HFF-Myc (cell line): Measurements from ENCODE around the gene FAM227B.
"Not testable (repeated sequence)": the region's sequence is repeated elsewhere in the genome, so short reads cannot be mapped to it uniquely, and the experiment has no call there.

Experiments
- DNase-seq: peaks from one replicate; pipeline ENCODE4 v3.0.0-alpha.2; 2011; ENCODE audit warnings: low read depth; ENCODE audit errors: extremely low read depth
- H3K4me3 ChIP-seq: replicated peaks from 2 replicates; pipeline ENCODE4 v1.5.1; 2011; ENCODE audit warnings: low read depth, mild to moderate bottlenecking, control low read depth, low read length
- CTCF ChIP-seq: IDR thresholded peaks from 2 replicates; pipeline ENCODE4 v1.5.1; 2012; ENCODE audit warnings: mild to moderate bottlenecking, low read depth, low read length, control low read depth; ENCODE audit errors: missing control alignments

FAM227B gene

GRCh38 chr15:49620658-49621368 lies at the start of gene FAM227B, which contains the start of gene DTWD1:
FAM227B (minus strand) TSS chr15:49620818; CDS start chr15:49615171, 5,647 bp downstream.
DTWD1 (plus strand) TSS chr15:49621048; CDS start chr15:49625168, 4,120 bp downstream.
- peak within 1 kb of the TSS; percentile 57 for H3K4me3 ChIP-seq
- TF ChIP-seq CTCF = no peak
- peak; percentile 92 for DNase-seq

DNA sequence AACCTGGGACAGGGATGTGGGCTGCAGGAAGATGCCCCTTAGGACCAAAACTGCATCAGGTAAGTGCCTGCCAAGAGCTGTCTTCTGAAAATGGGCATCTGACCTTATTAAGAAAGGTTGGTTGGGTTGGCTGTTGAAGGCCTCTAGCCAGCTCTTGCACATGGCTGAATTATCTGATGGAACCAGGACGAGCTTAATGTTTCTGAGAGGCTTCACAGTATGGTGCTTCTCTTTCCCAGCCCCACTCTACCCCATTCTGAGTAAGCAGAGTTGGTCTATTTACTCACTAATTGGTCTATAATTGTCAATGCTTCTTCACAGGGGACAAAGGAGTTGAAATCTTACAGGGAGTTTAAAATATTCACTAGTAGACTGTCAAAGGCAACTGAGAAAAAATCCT lies 48.7 kb upstream of the FAM227B start:
- no peak for TF ChIP-seq CTCF
- no peak for DNase-seq
- H3K4me3 ChIP-seq = no peak overlapping the region

DNA sequence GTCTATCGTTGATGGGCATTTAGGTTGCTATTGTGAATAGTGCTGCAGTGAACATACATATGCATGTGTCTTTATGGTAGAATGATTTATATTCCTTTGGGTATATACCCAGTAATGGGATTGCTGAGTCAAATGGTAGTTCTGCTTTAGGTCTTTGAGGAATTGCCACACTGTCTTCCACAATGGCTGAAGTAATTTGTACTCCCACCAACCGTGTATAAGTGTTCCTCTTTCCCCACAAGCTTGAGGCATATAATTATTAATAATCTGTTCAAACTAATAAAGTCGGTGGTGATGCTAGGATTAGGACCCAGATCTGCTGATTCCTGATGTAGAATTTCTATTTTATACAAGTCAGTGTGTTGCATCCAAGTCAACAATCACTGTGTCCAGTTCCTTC lies 45.9 kb upstream of the FAM227B start:
- H3K4me3 ChIP-seq, DNase-seq: not testable (repeated sequence)

- no peak overlapping the region for H3K4me3 ChIP-seq
- no peak for TF ChIP-seq CTCF
- no peak for DNase-seq
These were observed 44.1 kb upstream of the FAM227B start for GRCh38 chr15:49664716-49665115.

DNA sequence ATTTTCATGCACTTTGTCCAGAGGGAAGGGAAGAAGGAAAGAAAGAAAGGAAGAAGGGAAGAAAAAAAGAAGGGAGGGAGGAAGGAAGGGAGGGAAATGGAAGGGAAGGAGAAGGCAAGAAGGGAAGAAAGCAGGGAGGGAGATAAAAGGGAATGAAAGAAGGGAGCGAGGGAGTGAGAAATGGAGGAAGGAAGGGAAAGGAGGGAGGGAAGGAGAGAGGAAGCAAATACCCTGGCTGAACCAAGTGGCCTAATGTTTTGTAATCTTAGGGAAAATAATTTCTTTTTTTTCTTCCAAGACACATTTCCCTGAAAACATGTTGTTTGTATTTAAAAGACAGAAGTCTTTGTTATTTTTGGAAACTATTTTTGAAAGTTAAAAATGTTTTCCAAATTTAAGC lies 36.1 kb upstream of the FAM227B start:
- H3K4me3 ChIP-seq = no peak overlapping the region
- no peak for DNase-seq
- no peak for TF ChIP-seq CTCF

DNA sequence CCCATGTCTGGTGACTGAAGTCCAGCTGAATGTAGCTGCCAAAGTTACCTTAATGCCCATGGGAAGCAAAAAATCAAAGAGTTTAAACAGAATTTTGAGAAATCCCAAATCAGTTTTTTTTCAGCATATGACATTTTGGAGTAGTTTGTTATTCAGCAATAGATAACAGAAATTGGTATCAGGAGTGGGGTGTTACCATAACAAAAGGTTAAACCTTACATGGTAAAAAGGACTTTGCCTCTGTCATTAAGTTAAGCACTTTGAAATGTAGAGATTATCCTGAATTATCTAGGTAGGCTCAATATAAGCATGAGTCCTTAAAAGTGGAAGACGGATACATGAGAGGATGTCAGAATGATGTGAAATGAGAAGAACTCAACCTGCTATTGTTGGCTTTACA lies 32.3 kb upstream of the FAM227B start:
- H3K4me3 ChIP-seq = no peak overlapping the region
- no peak for TF ChIP-seq CTCF
- DNase-seq = no peak

- no peak for DNase-seq
- TF ChIP-seq CTCF = no peak
- H3K4me3 ChIP-seq = no peak overlapping the region
These were observed 30.1 kb upstream of the FAM227B start for GRCh38 chr15:49650676-49651075.
